Lung microvascular endothelial cell (primary cell): ENCODE results near the gene MTRF1L. TPM values are rescaled to one million over a fixed set of nuclear protein-coding genes. Genes with fewer than 3 reads are reported as not detected.
"Not testable (repeated sequence)": the region's sequence is repeated elsewhere in the genome, so short reads cannot be mapped to it uniquely, and the experiment has no call there.

Source experiments
- DNase-seq, 2 donors: peaks; one replicate each; pipeline versions ENCODE4 v3.0.0 to v3.0.0-alpha.2; 2010; ENCODE audit warnings: low read depth in 2 of 2
- total RNA-seq: library from RNA; depleted of rRNA; stranded (reverse); fragments of >200 nt; gene quantifications from 2 replicates; pipeline ENCODE4 v1.2.1, GENCODE V29; 2014

MTRF1L gene
- total RNA-seq, 1 donor from 2014 or later, result 12.3 TPM

- DNase-seq, result no peak
Measured at GRCh38 chr6:152973916-152974315, 28.6 kb downstream of the MTRF1L start.

GRCh38 chr6:152969688-152970418 lies 32.7 kb downstream of the MTRF1L start:
- DNase-seq, result no peak

GRCh38 chr6:152966168-152966894 lies 36.2 kb downstream of the MTRF1L start:
- DNase-seq, result not testable (repeated sequence)

- DNase-seq, result no peak
Measured at GRCh38 chr6:152959333-152959732, 43.2 kb downstream of the MTRF1L start.

GRCh38 chr6:152957796-152958195 lies 44.7 kb downstream of the MTRF1L start:
- DNase-seq, result no peak

DNA sequence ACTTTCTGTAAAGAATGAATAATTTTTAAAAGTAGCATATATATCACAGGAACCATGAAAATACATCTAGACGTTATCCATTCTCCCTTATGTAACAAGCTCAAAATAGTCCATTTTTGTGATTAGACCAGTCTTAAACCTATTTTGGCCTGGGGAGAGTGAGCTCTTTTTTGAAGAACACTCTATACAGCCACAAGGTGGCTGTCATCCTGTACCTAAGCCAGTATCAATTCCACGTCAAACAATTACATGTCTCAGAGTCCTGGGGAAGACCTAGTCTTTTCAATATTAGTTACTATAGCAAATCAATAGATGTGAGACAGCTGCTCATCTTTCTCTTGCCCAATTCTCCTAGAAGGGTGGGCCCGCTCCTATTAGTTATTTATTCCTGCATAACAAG lies 48.1 kb downstream of the MTRF1L start:
- DNase-seq, result peak; percentile 2 to 28

GRCh38 chr6:152952866-152953509 lies 49.5 kb downstream of the MTRF1L start:
- peak; percentile 50 to 73 for DNase-seq

DNA sequence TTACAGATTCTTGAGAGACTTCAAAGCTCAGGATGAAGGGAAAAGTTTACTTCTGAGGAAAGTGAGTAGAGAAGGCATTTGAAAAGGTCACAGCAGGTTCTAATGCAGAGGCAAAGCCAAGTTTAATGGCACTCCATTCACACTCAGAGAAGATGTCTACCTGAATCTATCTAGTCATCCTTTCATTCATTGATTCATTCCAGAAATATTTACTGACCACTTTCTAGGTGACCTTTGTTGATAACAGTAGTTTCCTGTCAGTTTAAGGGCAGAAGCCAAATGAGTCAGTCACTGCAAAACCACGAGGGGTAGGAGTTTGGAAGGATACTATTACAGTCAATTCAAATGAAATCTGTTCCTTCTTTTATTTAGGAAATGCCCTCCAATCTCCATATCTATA lies 50.5 kb downstream of the MTRF1L start:
- peak; percentile 12 to 29 for DNase-seq

GRCh38 chr6:152950240-152950639 lies 52.3 kb downstream of the MTRF1L start:
- no peak for DNase-seq

- DNase-seq, result peak; percentile 57 to 72
Measured at GRCh38 chr6:152948150-152948768, 54.2 kb downstream of the MTRF1L start.

GRCh38 chr6:152946995-152947394 lies 55.5 kb downstream of the MTRF1L start:
- no peak for DNase-seq

- DNase-seq, result no peak
Measured at GRCh38 chr6:152946484-152946883, 56.0 kb downstream of the MTRF1L start.

DNA sequence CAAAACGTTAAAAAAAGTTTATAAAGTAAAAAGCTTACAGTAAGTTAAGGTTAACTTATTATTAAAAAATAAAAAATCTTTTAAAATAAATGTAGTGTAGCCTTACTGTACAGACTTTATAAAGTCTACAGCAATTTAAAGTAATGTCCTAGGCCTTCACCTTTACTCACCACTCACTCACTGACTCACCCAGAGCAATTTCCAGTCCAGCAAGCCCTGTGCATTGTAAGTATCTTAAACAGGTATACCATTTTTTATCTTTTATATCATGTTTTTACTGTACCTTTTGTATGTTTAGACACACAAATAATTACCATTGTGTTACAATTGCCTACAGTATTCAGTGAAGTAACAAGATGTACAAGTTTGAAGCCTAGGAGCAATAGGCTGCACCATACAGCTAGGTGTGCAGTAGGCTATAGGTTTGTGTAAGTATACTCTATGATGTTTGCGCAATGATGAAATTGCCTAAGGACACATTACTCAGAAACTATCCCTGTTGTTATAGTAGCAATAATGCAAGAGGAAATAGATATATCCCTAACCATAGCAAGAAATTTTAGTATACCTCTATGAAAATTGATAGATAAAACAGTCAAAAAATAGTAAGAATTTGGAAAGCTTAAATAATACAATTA lies 59.1 kb downstream of the MTRF1L start:
- DNase-seq, result no peak

DNA sequence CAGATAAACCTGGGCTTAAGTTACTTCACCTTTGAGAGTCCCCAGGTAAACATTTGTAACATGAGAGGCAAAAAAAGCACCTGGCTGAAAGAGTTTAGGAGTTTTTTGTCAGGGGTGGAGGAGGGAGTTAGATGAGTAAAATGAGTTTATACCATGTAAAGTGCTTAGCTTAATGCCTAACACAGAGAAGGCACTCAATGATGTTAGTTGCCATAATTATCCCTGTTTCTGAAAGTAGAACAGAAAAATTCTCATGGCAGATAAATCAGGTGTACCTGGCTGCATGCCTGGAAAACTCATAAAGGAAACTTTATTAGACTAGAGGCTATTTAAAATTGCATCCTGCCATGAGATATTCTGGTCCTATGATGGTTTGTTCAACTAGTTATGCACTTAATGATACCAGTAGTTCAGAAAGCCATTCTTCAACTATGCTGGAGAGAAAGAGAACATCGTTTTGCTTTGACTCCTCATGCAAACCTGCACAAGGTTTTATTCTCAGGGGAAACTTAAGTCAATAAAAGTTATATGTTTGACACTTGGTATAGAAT lies 60.1 kb downstream of the MTRF1L start:
- peak in 1 of 2 donors; percentile 12 for DNase-seq

GRCh38 chr6:152941746-152942145 lies 60.8 kb downstream of the MTRF1L start:
- no peak for DNase-seq

Other genes starting within 250 kb of the MTRF1L start
- gene FBXO5, start 19.7 kb downstream of the MTRF1L start, total RNA-seq, result 4.0 and 6.8 TPM in 2 replicates
- gene RGS17, start 128.6 kb upstream of the MTRF1L start, total RNA-seq, result 2.8 and 4.1 TPM in 2 replicates